ENCODE measurements around the gene GDF15.

GDF15 gene

GRCh38 chr19:18397242-18398202 is 11.6 kb downstream of the GDF15 start, which contains the start of gene LRRC25:
Gene LRRC25, minus strand, starts transcription at chr19:18397622. Its CDS starts 659 bp downstream, at chr19:18396963.
- WGBS, 2 donors (ENCODE audit: extremely low coverage in 2 of 2, insufficient read length in 2 of 2, insufficient replicate concordance in 1 of 2), result no CpG with 5 or more reads among the region's 33 CpGs

DNA sequence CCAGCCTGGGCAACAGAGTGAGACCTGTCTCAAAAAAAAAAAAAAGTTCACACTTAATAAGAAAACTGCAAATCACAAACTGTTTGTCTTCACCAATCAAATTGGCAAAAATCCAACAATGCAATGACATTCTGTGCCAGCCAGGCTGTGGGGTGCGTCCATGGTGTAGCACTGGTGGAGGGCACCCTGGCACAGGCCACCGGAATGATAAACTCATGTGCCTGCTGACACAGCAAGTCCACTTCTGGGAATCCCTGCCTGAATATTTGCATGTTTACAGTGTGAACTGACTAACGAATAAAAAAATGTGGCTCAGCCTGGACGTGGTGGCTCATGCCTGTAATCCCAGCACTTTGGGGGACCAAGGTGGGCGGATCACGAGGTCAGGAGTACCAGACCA is 13.1 kb downstream of the GDF15 start:
- no peaks in the 10 kb centered on the region for H3K9me3 ChIP-seq (replicated peaks in 1 of 2; ENCODE audit: control insufficient read depth in 2 of 2, insufficient read depth in 1 of 2, low read depth in 1 of 2, low read length in 2 of 2)
- no peak overlapping the region for H3K4me3 ChIP-seq (ENCODE audit: low read length in 2 of 2)
- no peak overlapping the region for H3K9ac ChIP-seq (ENCODE audit: low read depth, low read length, poor library complexity)
- H4K8ac ChIP-seq (ENCODE audit: low read depth, low read length), result no peak overlapping the region
- WGBS, 2 donors (ENCODE audit: extremely low coverage in 2 of 2, insufficient read length in 2 of 2, insufficient replicate concordance in 1 of 2), result no CpG with 5 or more reads among the region's 6 CpGs
- no peak overlapping the region for H3K23ac ChIP-seq (ENCODE audit: low read depth, low read length, poor library complexity)
- peaks cover 9 to 22% of the 10 kb centered on the region in 2 donors for H3K4me1 ChIP-seq (ENCODE audit: control insufficient read depth in 2 of 2, insufficient read depth in 1 of 2, low read depth in 1 of 2, low read length in 2 of 2)
- no peak overlapping the region for H3K4ac ChIP-seq (ENCODE audit: low read length)
- H2BK5ac ChIP-seq (ENCODE audit: low read length), result no peak overlapping the region
- H3K27ac ChIP-seq (replicated peaks; ENCODE audit: low read length), result no peak overlapping the region
- no peak overlapping the region for H2AK5ac ChIP-seq (ENCODE audit: low read depth, low read length)
- H3K4me2 ChIP-seq (ENCODE audit: insufficient read depth, low read length, poor library complexity, severe bottlenecking), result no peak overlapping the region
- no peak overlapping the region for H2BK15ac ChIP-seq (ENCODE audit: low read length)
- DNase-seq (ENCODE audit: low spot score), result no peak
- H3K14ac ChIP-seq (ENCODE audit: low read length), result no peak overlapping the region
- H2AFZ ChIP-seq (ENCODE audit: low read length), result no peak overlapping the region
- H3K27me3 ChIP-seq (ENCODE audit: control insufficient read depth in 3 of 3, insufficient read depth in 3 of 3, low read depth in 1 of 3, low read length in 3 of 3), result peaks cover 0 to 4% (median 3%) of the 10 kb centered on the region in 3 experiments
- no peak overlapping the region for H4K91ac ChIP-seq (ENCODE audit: low read depth, low read length, poor library complexity)
- no peak overlapping the region for H2BK12ac ChIP-seq (ENCODE audit: low read length)
- H2BK120ac ChIP-seq (ENCODE audit: low read depth, low read length), result no peak overlapping the region
- no peaks in the 10 kb centered on the region for H3K36me3 ChIP-seq (replicated peaks in 1 of 2; ENCODE audit: control insufficient read depth in 2 of 2, insufficient read depth in 2 of 2, low read length in 2 of 2)
- no peaks in the 10 kb centered on the region for H3K79me1 ChIP-seq (ENCODE audit: low read depth, low read length)
- H3K18ac ChIP-seq (ENCODE audit: low read length), result no peak overlapping the region

More at GRCh38 chr19:18397242-18398202, 11.6 kb downstream of the GDF15 start, which contains the start of gene LRRC25:
- Histone ChIP-seq H2AFZ (ENCODE audit: low read length) (peak within 1 kb of the TSS; percentile 84), H3K9ac (ENCODE audit: low read depth, low read length, poor library complexity) (peak within 1 kb of the TSS; percentile 38), H3K18ac (ENCODE audit: low read length) (peak within 1 kb of the TSS; percentile 79), H3K27ac (replicated peaks; ENCODE audit: low read length) (no peak within 1 kb of the TSS), H3K23ac (ENCODE audit: low read depth, low read length, poor library complexity) (peak within 1 kb of the TSS; percentile 30), H4K8ac (ENCODE audit: low read depth, low read length) (no peak within 1 kb of the TSS), H2BK15ac (ENCODE audit: low read length) (peak within 1 kb of the TSS; percentile 86), H3K4me1 (ENCODE audit: control insufficient read depth in 2 of 2, insufficient read depth in 1 of 2, low read depth in 1 of 2, low read length in 2 of 2) (peaks cover 9 to 20% of the 10 kb centered on the region in 2 donors), H3K36me3 (replicated peaks in 1 of 2; ENCODE audit: control insufficient read depth in 2 of 2, insufficient read depth in 2 of 2, low read length in 2 of 2) (no peaks in the 10 kb centered on the region), H2BK12ac (ENCODE audit: low read length) (peak within 1 kb of the TSS; percentile 43), H3K4ac (ENCODE audit: low read length) (peak within 1 kb of the TSS; percentile 24), H3K4me3 (ENCODE audit: low read length in 2 of 2) (peak within 1 kb of the TSS; percentile 4 to 45), H3K14ac (ENCODE audit: low read length) (peak within 1 kb of the TSS; percentile 57), H2BK5ac (ENCODE audit: low read length) (peak within 1 kb of the TSS; percentile 30), H3K27me3 (ENCODE audit: control insufficient read depth in 3 of 3, insufficient read depth in 3 of 3, low read depth in 1 of 3, low read length in 3 of 3) (peaks cover 0 to 4% (median 3%) of the 10 kb centered on the region in 3 experiments), H2BK120ac (ENCODE audit: low read depth, low read length) (peak within 1 kb of the TSS; percentile 27), H3K79me1 (ENCODE audit: low read depth, low read length) (no peaks in the 10 kb centered on the region), H3K4me2 (ENCODE audit: insufficient read depth, low read length, poor library complexity, severe bottlenecking) (peak within 1 kb of the TSS; percentile 45), H3K9me3 (replicated peaks in 1 of 2; ENCODE audit: control insufficient read depth in 2 of 2, insufficient read depth in 1 of 2, low read depth in 1 of 2, low read length in 2 of 2) (no peaks in the 10 kb centered on the region), H2AK5ac (ENCODE audit: low read depth, low read length) (peak within 1 kb of the TSS; percentile 23), H4K91ac (ENCODE audit: low read depth, low read length, poor library complexity) (peak within 1 kb of the TSS; percentile 19)
- DNase-seq (ENCODE audit: low spot score), result peak; percentile 57

- H3K14ac ChIP-seq (ENCODE audit: low read length), result peak overlapping the region; percentile 21
- H3K79me1 ChIP-seq (ENCODE audit: low read depth, low read length), result no peaks in the 10 kb centered on the region
- H3K9ac ChIP-seq (ENCODE audit: low read depth, low read length, poor library complexity), result no peak overlapping the region
- H2BK12ac ChIP-seq (ENCODE audit: low read length), result no peak overlapping the region
- no peak overlapping the region for H2BK15ac ChIP-seq (ENCODE audit: low read length)
- H3K4me1 ChIP-seq (ENCODE audit: control insufficient read depth in 2 of 2, insufficient read depth in 1 of 2, low read depth in 1 of 2, low read length in 2 of 2), result peaks cover 8 to 18% of the 10 kb centered on the region in 2 donors
- no peaks in the 10 kb centered on the region for H3K36me3 ChIP-seq (replicated peaks in 1 of 2; ENCODE audit: control insufficient read depth in 2 of 2, insufficient read depth in 2 of 2, low read length in 2 of 2)
- H3K18ac ChIP-seq (ENCODE audit: low read length), result no peak overlapping the region
- WGBS, 2 donors (ENCODE audit: extremely low coverage in 2 of 2, insufficient read length in 2 of 2, insufficient replicate concordance in 1 of 2), result no CpG with 5 or more reads among the region's 7 CpGs
- peaks cover 0 to 4% (median 3%) of the 10 kb centered on the region in 3 experiments for H3K27me3 ChIP-seq (ENCODE audit: control insufficient read depth in 3 of 3, insufficient read depth in 3 of 3, low read depth in 1 of 3, low read length in 3 of 3)
- no peak overlapping the region for H3K27ac ChIP-seq (replicated peaks; ENCODE audit: low read length)
- no peaks in the 10 kb centered on the region for H3K9me3 ChIP-seq (replicated peaks in 1 of 2; ENCODE audit: control insufficient read depth in 2 of 2, insufficient read depth in 1 of 2, low read depth in 1 of 2, low read length in 2 of 2)
- H4K8ac ChIP-seq (ENCODE audit: low read depth, low read length), result no peak overlapping the region
- no peak overlapping the region for H3K4me2 ChIP-seq (ENCODE audit: insufficient read depth, low read length, poor library complexity, severe bottlenecking)
- no peak overlapping the region for H2BK5ac ChIP-seq (ENCODE audit: low read length)
- H2AK5ac ChIP-seq (ENCODE audit: low read depth, low read length), result peak overlapping the region; percentile 70
- no peak overlapping the region for H3K4me3 ChIP-seq (ENCODE audit: low read length in 2 of 2)
- no peak overlapping the region for H2BK120ac ChIP-seq (ENCODE audit: low read depth, low read length)
- H4K91ac ChIP-seq (ENCODE audit: low read depth, low read length, poor library complexity), result no peak overlapping the region
- no peak overlapping the region for H3K23ac ChIP-seq (ENCODE audit: low read depth, low read length, poor library complexity)
- H3K4ac ChIP-seq (ENCODE audit: low read length), result no peak overlapping the region
- DNase-seq (ENCODE audit: low spot score), result no peak
- peak overlapping the region; percentile 64 for H2AFZ ChIP-seq (ENCODE audit: low read length)
Measured at GRCh38 chr19:18401580-18402112, 15.7 kb downstream of the GDF15 start.

All from neuronal stem cell (in vitro differentiated cells).